ENCODE data around the gene C19orf38.
"Not testable (repeated sequence)": the region's sequence is repeated elsewhere in the genome, so short reads cannot be mapped to it uniquely, and the experiment has no call there.

Gene C19orf38

GRCh38 chr19:10852098-10852800, 4.0 kb downstream of the C19orf38 start:
- DNase-seq = peak; percentile 88

DNA sequence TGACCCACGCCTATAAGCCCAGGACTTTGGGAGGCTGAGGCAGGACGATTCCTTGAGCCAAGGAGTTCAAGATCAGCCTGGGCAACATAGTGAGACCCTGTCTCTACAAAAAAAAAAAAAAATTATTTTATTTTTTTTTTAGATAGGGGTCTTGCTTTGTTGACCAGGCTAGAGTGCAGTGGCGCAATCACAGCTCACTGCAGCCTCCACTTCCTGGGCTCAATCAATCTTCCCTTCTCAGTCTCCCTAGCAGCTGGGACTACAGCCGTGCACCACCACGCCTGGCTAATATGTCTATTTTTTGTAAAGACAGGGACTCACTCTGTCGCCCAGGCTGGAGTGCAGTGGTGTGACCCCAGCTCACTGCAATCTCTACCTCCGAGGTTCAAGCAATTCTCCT, 4.7 kb downstream of the C19orf38 start:
- DNase-seq = no peak

DNA sequence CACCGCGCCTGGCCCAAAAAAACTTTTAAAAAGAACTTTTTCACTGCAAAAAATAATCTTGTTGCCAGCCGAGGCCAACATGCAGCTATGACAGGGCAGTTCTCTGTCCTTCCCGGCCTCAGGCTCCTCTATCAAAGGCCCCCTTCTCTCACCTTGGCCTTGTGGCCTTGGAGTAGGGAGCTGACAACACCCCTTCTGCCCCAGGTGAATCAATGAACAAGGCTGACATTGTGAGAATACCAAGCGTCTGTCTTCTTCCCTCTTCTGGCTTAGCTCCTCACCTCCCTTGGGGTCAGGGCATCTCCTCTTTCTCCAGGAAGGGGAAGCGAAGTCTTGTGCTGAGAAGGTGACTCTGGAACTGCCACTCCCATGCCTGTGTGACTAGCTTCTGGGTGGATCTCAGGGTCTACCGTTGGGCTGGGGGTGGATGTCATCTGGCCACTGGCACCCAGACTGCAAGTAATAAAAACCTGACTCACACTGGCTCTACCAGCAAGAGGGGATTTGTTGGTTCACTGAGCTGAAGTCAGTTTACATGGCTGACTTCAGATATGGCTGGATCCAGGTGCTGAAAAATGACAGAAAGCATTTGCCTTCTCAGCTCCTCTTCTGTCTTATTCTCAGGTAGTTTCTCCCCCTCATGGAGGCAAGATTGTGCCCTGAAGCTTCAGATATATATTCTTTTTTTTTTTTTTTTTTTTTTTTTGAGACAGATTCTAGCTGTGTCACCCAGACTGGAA, 6.3 kb downstream of the C19orf38 start:
- no peak for DNase-seq

- no peak for DNase-seq
Measured at GRCh38 chr19:10855879-10856522, 7.8 kb downstream of the C19orf38 start.

DNA sequence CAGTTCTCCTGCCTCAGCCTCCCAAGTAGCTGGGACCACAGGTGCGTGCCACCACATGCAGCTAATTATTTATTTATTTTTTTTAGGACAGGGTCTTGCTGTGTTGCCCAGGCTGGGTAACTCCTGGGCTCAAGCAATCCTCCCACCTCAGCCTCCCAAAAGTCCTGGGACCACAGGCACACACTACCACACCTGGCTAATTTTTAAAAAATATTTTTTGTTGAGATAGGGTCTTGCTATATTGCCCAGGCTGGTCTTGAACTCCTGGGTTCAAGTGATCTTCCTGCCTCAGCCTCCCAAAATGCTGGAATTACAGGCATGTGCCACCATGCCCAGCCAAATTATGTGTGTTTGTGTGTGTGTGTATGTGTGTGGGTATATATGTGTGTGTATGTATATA, 8.7 kb downstream of the C19orf38 start:
- DNase-seq = not testable (repeated sequence)

- DNase-seq = no peak
Measured at GRCh38 chr19:10858204-10858828, 10.1 kb downstream of the C19orf38 start.

- no peak for DNase-seq
Measured at GRCh38 chr19:10861103-10861651, 13.0 kb downstream of the C19orf38 start.

GRCh38 chr19:10862561-10863106, 14.4 kb downstream of the C19orf38 start:
- no peak for DNase-seq

DNA sequence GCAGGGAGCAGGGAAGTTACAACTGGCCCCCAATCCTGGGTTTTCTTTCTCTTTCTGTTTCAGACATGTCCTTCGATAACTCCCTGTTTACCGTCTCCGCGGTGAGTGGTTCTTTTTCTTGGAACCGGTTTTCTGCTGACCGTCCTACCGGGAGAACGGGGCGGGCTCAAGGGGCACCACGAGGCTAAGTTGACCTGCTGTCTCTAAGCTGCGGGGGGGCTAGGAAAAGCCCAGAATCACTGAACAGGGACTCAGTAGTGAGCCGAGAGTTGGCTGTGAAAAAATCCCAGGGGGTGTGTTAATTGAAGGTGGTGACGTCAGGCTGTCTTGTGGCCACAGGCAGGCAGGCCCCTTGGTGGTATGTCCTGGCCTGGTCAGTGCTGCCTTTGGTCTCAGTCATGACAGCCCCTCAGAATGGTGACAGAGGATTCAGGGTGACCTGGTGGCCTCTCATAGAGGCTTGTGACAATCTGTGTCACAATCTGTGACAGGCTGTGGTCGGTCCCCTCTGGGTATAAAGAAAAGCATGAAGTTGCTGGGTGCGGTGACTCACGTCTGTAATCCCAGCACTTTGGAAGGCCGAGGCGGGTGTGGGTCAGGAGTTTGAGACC, 15.0 kb downstream of the C19orf38 start:
- no peak for DNase-seq

GRCh38 chr19:10864538-10864899, 16.3 kb downstream of the C19orf38 start:
- peak; percentile 58 for DNase-seq

GRCh38 chr19:10866495-10866894, 18.3 kb downstream of the C19orf38 start:
- DNase-seq = no peak

DNA sequence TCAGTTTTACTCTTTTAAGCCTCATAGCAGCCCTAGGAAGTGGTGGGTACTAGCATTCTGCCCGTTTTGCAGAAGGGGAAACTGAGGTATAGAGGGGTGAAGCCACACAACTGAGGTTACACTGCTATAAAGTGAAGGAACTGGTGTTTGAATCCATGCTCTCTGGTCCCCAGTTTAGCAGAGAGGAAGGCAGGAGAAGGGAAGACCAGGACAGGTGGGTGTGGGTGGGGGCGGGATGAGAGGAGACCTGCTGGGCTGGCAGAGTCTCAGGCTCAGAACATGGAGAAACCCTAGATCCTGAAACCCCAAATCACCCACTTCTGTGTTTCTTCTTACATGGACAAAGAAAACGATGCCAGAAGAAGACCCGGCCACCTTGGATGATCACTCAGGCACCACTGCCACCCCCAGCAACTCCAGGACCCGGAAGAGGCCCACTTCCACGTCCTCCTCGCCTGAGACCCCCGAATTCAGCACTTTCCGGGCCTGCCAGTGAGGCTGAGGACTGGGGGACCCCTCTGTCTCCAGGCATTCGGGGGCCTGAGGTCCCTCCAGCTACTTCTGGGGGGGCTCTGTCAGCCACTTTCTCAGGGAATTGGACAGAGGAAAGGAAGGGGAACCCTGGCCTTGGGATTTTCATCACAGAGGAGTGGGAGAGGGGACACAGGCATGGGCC, 20.8 kb downstream of the C19orf38 start:
- no peak for DNase-seq

- DNase-seq = not testable (repeated sequence)
Measured at GRCh38 chr19:10869872-10870311, 21.7 kb downstream of the C19orf38 start.

DNA sequence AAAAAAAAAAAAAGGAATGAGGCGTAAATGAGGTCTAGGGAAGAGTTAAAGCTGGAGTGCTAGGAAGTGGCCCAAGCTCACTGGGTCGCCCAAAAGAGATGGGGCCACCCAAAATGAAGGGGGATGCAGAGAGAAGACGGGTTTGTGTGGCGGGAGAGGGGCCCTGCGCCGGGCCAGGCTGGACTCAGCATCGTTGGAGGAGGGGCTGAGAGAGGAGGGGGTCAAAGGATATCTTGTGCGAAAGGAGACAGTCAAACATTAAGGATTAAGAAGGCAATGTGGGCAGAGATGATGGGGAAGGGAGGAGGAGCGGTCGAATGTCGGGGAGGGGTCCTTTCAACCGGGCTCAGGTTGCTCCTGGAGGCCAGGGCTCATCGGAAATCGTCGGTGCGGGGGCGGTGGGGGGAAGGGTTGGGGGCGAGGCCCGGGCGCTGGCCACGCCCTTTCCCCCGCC, 22.3 kb downstream of the C19orf38 start:
- DNase-seq = no peak

- peak; percentile 85 for DNase-seq
Measured at GRCh38 chr19:10870955-10871603, 22.9 kb downstream of the C19orf38 start, which contains the start of gene CARM1. Gene CARM1, plus strand, starts transcription at chr19:10871553. Its CDS starts 150 bp downstream, at chr19:10871703.

- DNase-seq = no peak
Measured at GRCh38 chr19:10871711-10872545, 23.7 kb downstream of the C19orf38 start.

DNA sequence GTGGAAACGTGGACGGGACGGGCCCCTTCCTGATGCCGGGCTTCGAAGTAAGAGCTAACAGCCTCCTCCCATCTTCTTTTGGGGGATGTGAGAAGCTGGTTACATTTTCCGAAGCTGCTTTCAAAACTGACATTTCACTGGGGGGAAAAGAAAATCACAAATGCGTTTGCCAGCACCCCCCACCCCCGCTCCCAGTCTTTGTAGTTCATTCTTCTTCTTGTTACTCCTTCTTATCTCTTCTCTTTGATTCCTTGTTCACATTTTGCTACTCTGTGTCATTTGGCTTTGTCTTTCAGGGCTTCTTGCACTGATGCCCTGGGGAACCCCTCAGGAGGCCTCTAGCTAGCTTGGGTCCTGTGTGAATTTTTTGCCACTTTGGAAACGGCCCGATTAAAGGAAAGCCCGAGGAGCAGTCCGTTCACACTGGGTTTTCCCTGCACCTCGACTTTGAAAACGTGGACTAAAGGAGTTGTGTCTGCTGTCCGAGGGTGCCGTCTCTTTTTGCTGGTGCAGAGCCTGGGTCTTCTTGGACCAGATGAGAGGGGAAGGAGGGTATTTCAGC, 24.4 kb downstream of the C19orf38 start:
- no peak for DNase-seq

- DNase-seq = no peak
Measured at GRCh38 chr19:10874024-10874423, 25.8 kb downstream of the C19orf38 start.

GRCh38 chr19:10876459-10877240, 28.4 kb downstream of the C19orf38 start:
- no peak for DNase-seq

Measured in NCI-H226 (cell line).